Liver (tissue), 9 donors: ENCODE measurements around the gene SELENOV. TPM values are rescaled to one million over a fixed set of nuclear protein-coding genes. Genes with fewer than 3 reads are reported as not detected.

Experiments
- DNase-seq: peaks from one replicate; pipeline ENCODE4 v3.0.0-alpha.2; 2017; ENCODE audit warnings: low spot score
- H3K27ac ChIP-seq, 2 donors: one replicate each; pipeline ENCODE4 v1.7.0; 2013; ENCODE audit warnings: inconsistent platforms in 2 of 2, low read length in 2 of 2, control low read depth in 1 of 2, low read depth in 1 of 2, mild to moderate bottlenecking in 1 of 2
- H3K27me3 ChIP-seq, 4 donors: one replicate each; pipeline versions ENCODE4 v1.6.1 to v1.7.0; 2013; ENCODE audit warnings: low read length in 3 of 4, inconsistent platforms in 1 of 4, mild to moderate bottlenecking in 1 of 4, moderate library complexity in 1 of 4; ENCODE audit not compliant: control insufficient read depth in 4 of 4, insufficient read depth in 4 of 4
- H3K36me3 ChIP-seq, 4 donors: one replicate each; pipeline versions ENCODE4 v1.6.1 to v1.7.0; 2013; ENCODE audit warnings: low read length in 3 of 4, mild to moderate bottlenecking in 3 of 4, low read depth in 1 of 4, moderate library complexity in 1 of 4; ENCODE audit not compliant: control insufficient read depth in 4 of 4, insufficient read depth in 3 of 4
- H3K4me1 ChIP-seq, 4 donors: one replicate each; pipeline versions ENCODE4 v1.6.1 to v1.7.0; 2013; ENCODE audit warnings: low read length in 3 of 4, mild to moderate bottlenecking in 3 of 4, moderate library complexity in 1 of 4; ENCODE audit not compliant: control insufficient read depth in 4 of 4, insufficient read depth in 4 of 4
- H3K4me3 ChIP-seq, 3 donors: one replicate each; pipeline versions ENCODE4 v1.6.1 to v1.7.0; 2013; ENCODE audit warnings: low read length in 3 of 3, control low read depth in 1 of 3, low read depth in 1 of 3, mild to moderate bottlenecking in 1 of 3
- H3K9ac ChIP-seq, 2 donors: one replicate each; pipeline ENCODE4 v1.7.0; 2013; ENCODE audit warnings: low read length in 2 of 2, mild to moderate bottlenecking in 2 of 2, moderate library complexity in 2 of 2, control low read depth in 1 of 2, low read depth in 1 of 2
- H3K9me3 ChIP-seq, 4 donors: one replicate each; pipeline versions ENCODE4 v1.6.1 to v1.7.0; 2013; ENCODE audit warnings: low read length in 3 of 4; ENCODE audit not compliant: control insufficient read depth in 4 of 4
- CTCF ChIP-seq: fragments of 150-350 bp; IDR thresholded peaks from 2 replicates; pipeline ENCODE4 v1.5.1; 2017; ENCODE audit warnings: improper control_type of control experiment, low read depth, low read length; ENCODE audit not compliant: missing input control
- EGR1 ChIP-seq, 2 donors: IDR thresholded peaks; 2 replicates each; pipeline ENCODE4 v1.6.1; 2016 to 2018; ENCODE audit warnings: antibody characterized with exemption in 2 of 2, low read depth in 2 of 2
- FOXA1 ChIP-seq: IDR thresholded peaks from 2 replicates; pipeline ENCODE4 v1.6.1; 2016; ENCODE audit warnings: antibody characterized with exemption
- FOXA2 ChIP-seq: IDR thresholded peaks from 2 replicates; pipeline ENCODE4 v1.6.1; 2016; ENCODE audit warnings: antibody characterized with exemption
- GABPA ChIP-seq, 2 donors: IDR thresholded peaks in 1 of 2; conservative IDR thresholded peaks in 1 of 2; 2 replicates each; pipeline ENCODE4 v1.6.1; 2016; ENCODE audit warnings: antibody characterized with exemption in 2 of 2, mild to moderate bottlenecking in 1 of 2, moderate library complexity in 1 of 2
- HNF4A ChIP-seq, 2 donors: conservative IDR thresholded peaks; 2 replicates each; pipeline ENCODE4 v1.6.1; 2016; ENCODE audit warnings: antibody characterized with exemption in 2 of 2, mild to moderate bottlenecking in 2 of 2
- HNF4G ChIP-seq: IDR thresholded peaks from 2 replicates; pipeline ENCODE4 v1.6.1; 2016; ENCODE audit warnings: antibody characterized with exemption
- JUND ChIP-seq, 2 donors: IDR thresholded peaks; 2 replicates each; pipeline ENCODE4 v1.6.1; 2016; ENCODE audit warnings: antibody characterized with exemption in 2 of 2
- MAX ChIP-seq: IDR thresholded peaks from 2 replicates; pipeline ENCODE4 v1.6.1; 2016; ENCODE audit warnings: antibody characterized with exemption
- NR2F2 ChIP-seq: IDR thresholded peaks from 2 replicates; pipeline ENCODE4 v1.6.1; 2016; ENCODE audit warnings: antibody characterized with exemption
- RAD21 ChIP-seq, 2 donors: IDR thresholded peaks; 2 replicates each; pipeline ENCODE4 v1.6.1; 2016; ENCODE audit warnings: antibody characterized with exemption in 2 of 2, mild to moderate bottlenecking in 2 of 2
- RXRA ChIP-seq, 2 donors: IDR thresholded peaks; 2 replicates each; pipeline ENCODE4 v1.6.1; 2017 to 2018; ENCODE audit warnings: antibody characterized with exemption in 2 of 2, mild to moderate bottlenecking in 1 of 2
- SP1 ChIP-seq: IDR thresholded peaks from 2 replicates; pipeline ENCODE4 v1.6.1; 2018; ENCODE audit warnings: antibody characterized with exemption, mild to moderate bottlenecking
- TAF1 ChIP-seq: conservative IDR thresholded peaks from 2 replicates; pipeline ENCODE4 v1.6.1; 2016; ENCODE audit warnings: antibody characterized with exemption, mild to moderate bottlenecking
- YY1 ChIP-seq: IDR thresholded peaks from 2 replicates; pipeline ENCODE4 v1.6.1; 2016; ENCODE audit warnings: antibody characterized with exemption, mild to moderate bottlenecking
- ZBTB33 ChIP-seq: IDR thresholded peaks from 2 replicates; pipeline ENCODE4 v1.6.1; 2016; ENCODE audit warnings: antibody characterized with exemption
- WGBS: extraction: QIAGEN DNeasy Blood & Tissue Kit; methylation state at CpG from one replicate; pipeline ENCODE4 v1.1.7; 2013; 5-methylcytosine and 5-hydroxymethylcytosine counted together
- polyA plus RNA-seq, 2 donors: library from polyadenylated mRNA; stranded (reverse) in 1 of 2; unstranded in 1 of 2; fragments of 200-250 nt in 1 of 2; fragments of >200 nt in 1 of 2; fragmentation: Nextera tagmentation in 1 of 2; extraction: Ambion mirVana in 1 of 2; gene quantifications; one replicate each; pipeline versions ENCODE4 v1.2.1 to v1.2.3, GENCODE V29; 2013 to 2015
- total RNA-seq, 2 donors: library from RNA; depleted of rRNA; stranded (reverse); fragments of >200 nt; gene quantifications; one replicate each; pipeline ENCODE4 v1.2.3, GENCODE V29; 2014
- donor health status: healthy.
- donor health status: healthy.
- donor health status: healthy.
- donor health status: healthy.
- donor health status: healthy.

The SELENOV gene
- total and polyA plus RNA-seq, 4 donors: not detected

- 83% methylated on average over 6 of the region's 6 CpGs for WGBS
- no peak for TF ChIP-seq HNF4A (conservative IDR thresholded peaks at IDR 0.05)
- TF ChIP-seq TAF1: no peak
- TF ChIP-seq YY1: no peak
- no peak for TF ChIP-seq FOXA1
- TF ChIP-seq FOXA2: no peak
- TF ChIP-seq EGR1 (IDR thresholded peaks at IDR 0.05; ENCODE audit: low read depth in 2 of 2): no peak
- no peak for TF ChIP-seq RXRA (IDR thresholded peaks at IDR 0.05)
- TF ChIP-seq RAD21 (IDR thresholded peaks at IDR 0.05): no peak
- TF ChIP-seq SP1: no peak
- TF ChIP-seq MAX: no peak
- TF ChIP-seq HNF4G: no peak
- TF ChIP-seq NR2F2: no peak
- TF ChIP-seq GABPA (IDR thresholded peaks at IDR 0.05 in 1 of 2, conservative IDR thresholded peaks at IDR 0.05 in 1 of 2): no peak
- no peak for TF ChIP-seq JUND (IDR thresholded peaks at IDR 0.05)
- Histone ChIP-seq H3K4me3 (no peak overlapping the region), H3K27me3 (no peaks in the 10 kb centered on the region), H3K9ac (no peak overlapping the region), H3K9me3 (no peaks in the 10 kb centered on the region), H3K27ac (no peak overlapping the region), H3K4me1 (peaks cover 3 to 19% (median 15%) of the 10 kb centered on the region in 4 donors), H3K36me3 (peaks cover 5 to 26% (median 8%) of the 10 kb centered on the region in 4 donors)
- no peak for DNase-seq
Observed at GRCh38 chr19:39483141-39483540, 31.8 kb upstream of the SELENOV start.

- H3K36me3 ChIP-seq: peaks cover 16 to 52% (median 22%) of the 10 kb centered on the region in 4 donors
- no peak overlapping the region for H3K4me3 ChIP-seq
- no peaks in the 10 kb centered on the region for H3K27me3 ChIP-seq
- WGBS: 82% methylated on average over 10 of the region's 10 CpGs
- DNase-seq: no peak
- no peak overlapping the region for H3K27ac ChIP-seq
- TF ChIP-seq HNF4G: no peak
- TF ChIP-seq HNF4A (conservative IDR thresholded peaks at IDR 0.05): no peak
- no peak for TF ChIP-seq MAX
- TF ChIP-seq ZBTB33: no peak
- TF ChIP-seq SP1: no peak
- no peak for TF ChIP-seq NR2F2
- TF ChIP-seq CTCF: no peak
- H3K4me1 ChIP-seq: no peaks in the 10 kb centered on the region
- no peak overlapping the region for H3K9ac ChIP-seq
- H3K9me3 ChIP-seq: no peaks in the 10 kb centered on the region
Observed at GRCh38 chr19:39489756-39490155, 25.2 kb upstream of the SELENOV start.
